ENCODE data around the gene TES.

The TES gene

DNA sequence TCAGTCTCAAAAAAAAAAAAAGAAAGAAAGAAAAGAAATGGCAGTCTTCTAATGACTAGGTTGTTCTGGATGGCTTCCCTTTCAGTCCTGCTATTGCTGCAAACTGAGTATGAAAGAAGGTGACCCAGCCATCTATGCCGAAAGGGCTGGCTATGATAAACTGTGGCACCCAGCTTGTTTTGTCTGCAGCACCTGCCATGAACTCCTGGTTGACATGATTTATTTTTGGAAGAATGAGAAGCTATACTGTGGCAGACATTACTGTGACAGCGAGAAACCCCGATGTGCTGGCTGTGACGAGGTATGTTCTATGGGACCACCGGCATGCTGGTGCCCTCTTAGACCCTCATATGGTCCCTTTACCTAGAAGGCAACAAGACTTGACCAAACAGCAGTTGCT is 41.3 kb downstream of the TES start:
- DNase-seq, result no peak

- DNase-seq, result no peak
These were observed 41.9 kb downstream of the TES start for GRCh38 chr7:116252249-116252648.

GRCh38 chr7:116257156-116257555 is 46.8 kb downstream of the TES start:
- no peak for DNase-seq

- DNase-seq, result peak in 1 of 2 donors; percentile 62
These were observed 48.4 kb downstream of the TES start for GRCh38 chr7:116258734-116259133.

DNA sequence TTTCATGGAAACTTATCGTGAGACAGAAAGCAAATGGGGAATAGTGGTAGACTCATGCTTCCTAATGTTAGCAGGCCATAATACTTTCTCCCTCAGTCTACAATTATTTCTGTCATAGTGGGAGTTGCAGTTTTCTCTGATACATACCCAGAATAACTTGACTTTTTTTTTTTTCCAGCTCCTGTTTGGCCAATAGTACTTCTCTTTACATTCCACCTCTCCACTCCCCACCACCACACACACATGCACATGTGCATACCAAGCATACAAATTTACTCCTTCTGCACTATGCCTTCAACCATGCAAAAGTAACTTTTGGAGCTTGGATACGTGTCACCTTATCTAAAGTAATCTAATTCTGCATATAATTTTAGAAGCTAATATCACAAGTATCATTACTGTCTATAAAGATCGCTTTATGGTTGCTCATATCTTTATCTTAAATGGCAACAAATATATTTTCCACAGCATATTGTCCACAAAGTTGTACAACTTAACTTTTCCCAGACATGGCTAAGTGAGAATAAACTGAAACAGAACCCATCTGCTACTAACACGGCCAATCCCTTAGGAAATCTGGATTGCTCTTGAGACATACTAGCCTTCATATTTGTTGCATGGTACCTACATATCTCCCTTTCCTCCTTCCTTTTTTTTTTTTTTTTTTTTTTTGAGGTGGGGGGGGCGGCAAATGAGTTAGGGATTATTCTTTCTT is 49.0 kb downstream of the TES start:
- DNase-seq, result no peak

GRCh38 chr7:116259871-116260440 is 49.6 kb downstream of the TES start:
- no peak for DNase-seq

- DNase-seq, result no peak
These were observed 51.6 kb downstream of the TES start for GRCh38 chr7:116261904-116262303.

DNA sequence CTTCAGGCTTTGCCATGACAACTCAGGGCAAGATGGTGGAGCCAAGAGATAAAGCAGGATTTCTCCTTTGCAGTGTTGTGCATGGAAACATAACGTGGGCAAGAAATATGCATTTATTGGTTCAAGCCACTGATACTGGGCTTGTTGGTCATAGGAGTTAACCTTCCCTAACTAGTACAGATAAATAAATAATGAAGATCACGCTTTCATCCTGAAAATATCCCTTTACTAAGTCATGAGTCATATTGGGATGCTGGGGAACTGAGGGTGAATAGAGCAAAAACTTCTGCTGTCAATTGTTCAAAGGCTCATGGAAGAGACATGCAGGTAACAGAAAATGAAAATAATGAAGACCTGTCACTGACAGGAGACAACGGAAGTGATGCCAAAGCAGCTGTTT is 55.5 kb downstream of the TES start:
- no peak for DNase-seq

- no peak for DNase-seq
These were observed 59.1 kb downstream of the TES start for GRCh38 chr7:116269466-116269865.

DNA sequence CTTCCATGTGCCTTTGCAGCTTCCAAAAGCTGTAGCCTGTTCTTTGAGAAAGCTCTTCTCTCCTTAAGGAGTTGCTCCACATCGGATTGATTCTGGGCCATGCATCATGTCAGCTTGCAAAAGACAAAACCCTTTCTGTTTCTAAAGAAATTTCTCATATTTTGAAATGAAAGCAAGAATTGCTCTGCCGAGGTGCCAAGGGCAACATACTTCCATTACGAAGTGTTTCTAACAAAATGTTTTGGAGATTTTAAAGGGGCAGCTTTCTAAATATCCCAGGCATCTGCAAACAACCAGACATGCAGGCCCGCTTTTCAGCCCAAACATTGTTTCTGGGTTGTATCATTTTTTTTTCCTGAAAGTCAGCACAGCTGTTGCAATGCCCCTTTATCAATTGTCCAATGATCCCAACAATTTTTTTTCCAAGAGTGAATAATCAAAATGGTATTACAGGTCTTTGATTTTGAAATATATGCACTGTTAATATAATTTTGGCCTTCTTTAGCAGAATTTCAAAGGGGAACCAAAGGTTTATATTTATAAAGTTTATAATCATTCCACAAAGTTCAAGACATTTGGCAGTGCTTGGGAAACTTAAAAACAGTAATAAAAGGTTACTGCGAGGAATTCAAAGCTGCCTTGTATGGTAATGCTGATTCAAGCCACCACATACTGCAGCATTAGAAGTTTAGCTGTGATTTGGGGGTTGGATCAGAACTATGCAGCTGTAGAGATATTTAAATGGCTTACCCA is 61.0 kb downstream of the TES start:
- no peak for DNase-seq

DNA sequence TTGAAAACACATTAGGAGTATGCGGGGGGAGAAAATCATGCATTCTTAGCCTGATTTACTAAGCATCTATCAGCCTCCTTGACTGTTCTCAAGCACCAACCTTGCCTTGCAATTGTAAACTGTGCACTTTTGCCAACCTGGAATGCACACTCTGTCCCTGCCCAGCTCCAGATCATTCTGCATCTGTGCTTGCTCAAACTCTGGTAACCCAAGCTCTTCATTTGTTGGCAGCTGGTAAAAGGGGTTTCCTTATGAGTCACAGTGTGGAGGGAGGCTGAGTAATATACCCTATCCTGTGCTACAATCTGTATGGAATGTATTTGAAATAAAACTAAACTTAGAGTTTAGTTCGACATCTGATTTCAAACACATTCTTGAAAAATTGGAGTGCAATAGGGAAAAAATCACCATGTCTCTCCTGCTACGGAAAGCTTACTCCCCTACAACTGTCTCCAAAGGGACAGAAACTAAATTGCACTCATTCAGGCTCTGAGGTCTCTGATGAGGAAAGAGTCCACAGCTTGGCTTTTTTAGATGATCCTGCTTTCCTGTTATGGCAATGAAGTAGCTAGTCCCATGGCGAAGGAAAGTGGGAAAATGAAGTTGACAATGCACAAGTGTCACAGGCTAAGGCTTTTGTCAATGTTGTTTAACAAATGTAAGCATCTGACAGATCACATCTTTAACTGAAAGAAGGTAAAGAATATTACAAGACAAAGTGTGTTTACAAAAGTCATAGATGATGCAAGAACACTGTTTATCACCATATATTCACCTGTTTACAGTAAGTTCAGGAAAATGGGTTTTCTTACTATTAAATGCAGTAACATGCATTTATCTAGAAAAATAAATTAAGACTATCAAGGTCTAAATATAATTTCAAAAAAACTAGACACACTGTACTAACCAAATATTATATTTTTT is 61.9 kb downstream of the TES start:
- DNase-seq, result no peak

- no peak for DNase-seq
These were observed 63.1 kb downstream of the TES start for GRCh38 chr7:116273283-116273917.

GRCh38 chr7:116273918-116274301 is 63.6 kb downstream of the TES start:
- DNase-seq, result no peak

GRCh38 chr7:116277070-116277469 is 66.7 kb downstream of the TES start:
- DNase-seq, result no peak

- DNase-seq, result no peak
These were observed 68.9 kb downstream of the TES start for GRCh38 chr7:116279217-116279616.

DNA sequence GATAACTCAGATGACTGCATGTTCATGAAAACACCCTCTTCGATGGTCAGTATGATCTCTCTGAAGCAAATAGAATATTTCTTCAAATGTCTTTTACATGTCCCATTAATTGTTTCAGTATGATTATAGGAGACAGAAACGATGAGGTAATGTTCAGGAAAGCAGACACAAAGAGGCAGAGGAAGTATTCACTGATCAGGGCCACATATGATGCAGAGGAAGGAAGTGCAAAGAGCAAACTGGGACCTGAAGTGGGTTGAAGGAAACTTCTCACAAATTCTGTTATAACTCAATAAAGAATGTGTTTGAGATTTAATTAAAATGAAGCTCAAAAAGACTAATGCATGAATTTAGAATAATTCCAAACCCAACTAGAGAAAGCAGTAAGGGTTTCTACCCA is 70.5 kb downstream of the TES start:
- DNase-seq, result no peak

- no peak for DNase-seq
These were observed 73.4 kb downstream of the TES start for GRCh38 chr7:116283595-116284204.

GRCh38 chr7:116284390-116284789 is 74.1 kb downstream of the TES start:
- DNase-seq, result no peak

GRCh38 chr7:116285252-116285651 is 74.9 kb downstream of the TES start:
- no peak for DNase-seq

DNA sequence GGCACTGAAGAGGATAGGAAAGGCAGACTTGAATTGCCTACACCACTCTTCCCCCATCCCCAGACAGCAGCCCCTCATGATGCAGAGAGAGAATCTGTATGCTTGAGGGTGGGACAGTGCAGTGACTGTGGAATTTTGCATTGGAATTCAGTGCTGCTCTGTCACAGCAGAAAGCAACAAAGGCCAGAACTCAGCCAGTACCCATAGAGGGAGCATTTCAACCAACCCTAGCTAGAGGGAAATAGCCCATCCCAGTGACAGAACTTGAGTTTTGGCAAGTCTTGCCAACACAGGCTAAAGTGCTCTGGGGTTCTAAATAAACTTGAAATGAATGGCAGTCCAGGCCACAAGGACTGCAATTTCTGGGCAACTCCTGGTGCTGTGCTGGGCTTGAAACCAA is 80.4 kb downstream of the TES start:
- no peak for DNase-seq

- no peak for DNase-seq
These were observed 81.6 kb downstream of the TES start for GRCh38 chr7:116291937-116292336.

GRCh38 chr7:116292381-116292780 is 82.0 kb downstream of the TES start:
- DNase-seq, result no peak

Data from CD4-positive, alpha-beta T cell treated with Interleukin-4 for 1 hour (primary cell).